NCI-H460 (cell line): Measurements from ENCODE around the gene TOPBP1. TPM values are rescaled to one million over a fixed set of nuclear protein-coding genes. Genes with fewer than 3 reads are reported as not detected.
A peak's percentile ranks its signal among the peaks of the same experiment; 100 is the strongest.
"Not testable (repeated sequence)": the region's sequence is repeated elsewhere in the genome, so short reads cannot be mapped to it uniquely, and the experiment has no call there.

Source experiments
- DNase-seq: peaks from one replicate; pipeline ENCODE4 v3.0.0-alpha.2; 2016; ENCODE audit warnings: low read depth; ENCODE audit errors: extremely low read depth
- small RNA-seq, 2 experiments: library from RNA; depleted of rRNA; stranded (forward); fragments of <200 nt; gene quantifications; one replicate each; pipeline ENCODE3, GENCODE V24; 2014
- total RNA-seq: library from RNA; depleted of rRNA; stranded (reverse); fragments of >200 nt; shearing (Covaris generic); gene quantifications from 2 replicates; pipeline ENCODE4 v1.2.3, GENCODE V29; 2014; rRNA removed

The TOPBP1 gene
- total RNA-seq, 1 experiment from 2014 or later: 33.1 TPM

- peak; percentile 27 for DNase-seq
Measured at GRCh38 chr3:133574260-133574881, 87.4 kb downstream of the TOPBP1 start.

GRCh38 chr3:133573629-133574194 lies 88.0 kb downstream of the TOPBP1 start, which contains the start of gene CDV3:
TSS of gene CDV3 (plus strand) at chr3:133573686. CDS start at chr3:133574045, 359 bp downstream.
- no peak for DNase-seq

DNA sequence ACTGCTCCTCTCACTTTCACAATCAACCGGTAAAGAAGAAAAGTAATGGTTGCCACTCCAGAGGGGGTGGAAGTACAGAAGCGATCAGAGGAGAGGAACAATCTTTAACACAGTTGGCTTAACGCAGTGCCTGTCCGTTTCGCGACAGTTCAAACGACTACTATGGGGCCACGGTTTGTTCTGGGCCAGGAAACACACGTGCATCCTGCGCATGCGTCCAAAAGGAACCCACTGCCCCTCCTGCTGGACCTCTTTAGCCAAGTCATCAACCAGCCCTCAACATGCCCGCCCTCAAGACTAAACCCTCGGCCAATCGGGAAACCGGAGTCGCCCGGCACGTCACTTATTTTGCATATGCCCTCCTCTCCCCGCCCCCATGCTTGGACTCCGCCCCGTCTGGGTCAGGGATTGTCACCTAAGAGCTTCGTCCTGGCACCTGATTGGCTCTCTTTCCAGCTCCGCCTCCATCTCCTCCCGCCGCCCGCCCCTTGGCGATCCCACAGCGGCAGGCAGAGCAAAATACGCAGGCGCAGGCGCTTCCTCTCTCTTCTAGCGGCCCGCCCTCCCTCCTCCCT lies 88.6 kb downstream of the TOPBP1 start:
- peak; percentile 99 for DNase-seq

DNA sequence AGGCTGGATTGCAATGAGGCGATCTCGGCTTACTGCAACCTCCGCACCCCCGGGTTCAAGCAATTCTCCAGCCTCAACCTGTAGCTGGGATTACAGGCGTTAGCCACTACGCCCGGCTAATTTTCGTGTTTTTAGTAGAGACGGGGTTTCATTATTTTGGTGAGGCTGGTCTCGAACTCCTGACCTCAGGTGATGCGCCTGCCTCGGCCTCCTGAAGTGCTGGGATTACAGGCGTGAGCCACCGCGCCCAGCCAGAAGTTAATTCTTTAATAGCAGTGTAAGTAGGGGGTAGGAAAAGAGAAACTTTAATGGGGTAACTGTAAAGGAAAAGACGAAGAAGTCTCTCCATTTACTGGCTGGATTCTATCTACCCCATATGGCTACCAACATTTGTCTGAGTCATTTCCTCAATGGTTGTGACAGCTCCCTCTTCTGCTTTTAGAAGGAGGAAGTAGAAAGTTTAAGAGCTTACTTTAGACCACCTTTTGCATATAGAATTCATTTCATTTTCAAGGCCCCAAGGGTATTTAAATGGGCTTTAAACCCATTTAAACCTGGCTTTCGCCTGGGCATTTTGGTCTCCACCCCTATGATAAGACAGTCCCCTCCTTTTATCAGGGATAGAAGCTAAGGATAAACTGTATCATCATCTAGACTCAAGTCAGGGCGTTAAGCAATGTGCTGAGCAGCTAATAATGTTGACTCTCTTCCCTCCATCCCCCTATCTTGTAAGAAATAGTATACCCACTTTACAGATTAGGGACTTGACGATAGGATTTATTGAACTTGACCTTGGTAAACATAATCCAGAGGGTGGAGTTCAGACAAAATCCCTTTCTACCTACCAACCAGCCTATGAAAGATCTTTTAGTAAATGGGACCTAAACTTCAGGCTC lies 89.3 kb downstream of the TOPBP1 start:
- no peak for DNase-seq

- no peak for DNase-seq
Measured at GRCh38 chr3:133570937-133571320, 90.8 kb downstream of the TOPBP1 start.

DNA sequence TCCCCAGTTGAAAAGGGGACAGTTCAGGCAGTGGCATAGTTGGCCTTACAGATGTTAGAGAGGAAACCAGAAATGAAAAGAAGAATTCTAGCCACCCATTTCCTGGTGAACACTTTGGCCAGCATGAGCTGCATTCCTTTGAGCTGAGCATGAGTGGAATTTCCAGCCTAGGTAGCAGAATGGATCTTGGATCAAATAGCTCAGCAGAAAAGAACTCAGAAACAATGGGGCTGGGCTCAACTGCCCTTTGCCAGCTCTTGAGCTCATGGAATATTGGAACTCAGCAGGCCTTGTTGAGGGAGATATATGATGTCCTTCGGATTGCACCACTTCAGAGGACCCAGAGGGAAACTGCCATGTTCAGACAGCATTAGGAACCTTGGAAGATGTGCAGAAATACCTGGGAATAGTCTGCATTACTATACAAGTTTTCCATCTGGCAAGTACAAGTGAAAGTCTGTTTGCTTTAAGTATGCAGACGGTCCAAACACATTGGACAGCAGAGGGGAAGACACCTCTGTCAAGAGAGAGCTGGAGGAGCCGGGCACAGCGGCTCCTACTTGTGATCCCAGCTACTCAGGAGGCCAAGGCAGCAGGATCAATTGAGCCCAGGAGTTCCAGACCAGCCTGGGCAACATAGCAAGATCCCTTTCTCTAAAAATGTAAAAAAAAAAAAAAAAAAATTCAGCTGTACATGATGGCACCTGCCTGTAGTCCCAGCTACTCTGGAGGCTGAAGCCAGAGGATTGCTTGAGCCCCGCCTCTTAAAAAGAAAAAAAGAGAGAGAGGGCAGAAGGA lies 91.4 kb downstream of the TOPBP1 start:
- no peak for DNase-seq

- DNase-seq: peak; percentile 75
Measured at GRCh38 chr3:133568294-133569014, 93.3 kb downstream of the TOPBP1 start.

GRCh38 chr3:133563816-133564215 lies 97.9 kb downstream of the TOPBP1 start:
- no peak for DNase-seq

GRCh38 chr3:133563186-133563591 lies 98.6 kb downstream of the TOPBP1 start:
- no peak for DNase-seq

- DNase-seq: no peak
Measured at GRCh38 chr3:133562376-133562775, 99.4 kb downstream of the TOPBP1 start.

DNA sequence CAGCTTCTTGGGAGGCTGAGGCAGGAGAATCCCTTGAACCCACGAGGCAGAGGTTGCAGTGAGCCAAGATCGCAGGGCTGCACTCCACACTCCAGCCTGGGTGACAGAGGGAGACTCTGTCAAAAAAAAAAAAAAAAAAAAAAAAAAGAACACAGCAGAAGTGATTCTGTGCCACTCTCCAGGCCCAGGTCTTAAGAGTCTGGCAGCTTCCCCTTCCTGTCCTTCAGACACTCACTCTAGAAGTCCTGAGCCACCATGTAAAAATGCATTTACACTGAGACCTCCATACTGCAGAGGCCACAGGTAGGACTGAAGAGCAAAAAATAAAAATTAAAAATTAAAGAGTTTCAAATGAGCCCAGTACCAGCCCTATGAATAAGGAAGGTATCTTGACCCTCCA lies 100.1 kb downstream of the TOPBP1 start:
- DNase-seq: no peak

- DNase-seq: not testable (repeated sequence)
Measured at GRCh38 chr3:133551589-133551988, 110.2 kb downstream of the TOPBP1 start.

Small RNA genes lying within 50 kb of the gene (small RNA-seq; reads per million reads assigned to genes)
- gene RF00438: 0 reads per million in 2 experiments
- 0 to 0.12 reads per million in 2 experiments for gene RNA5SP140
- 0 to 0.06 reads per million in 2 experiments for gene RNU6-678P

Other genes starting within 250 kb of the TOPBP1 start
- 118 and 123 TPM in 2 replicates for gene CDV3, start 88.3 kb downstream of the TOPBP1 start, total RNA-seq
- gene TF, start 84.5 kb upstream of the TOPBP1 start, total RNA-seq: under 0.01 TPM in 1 of 2 replicates, not detected in the other
- 51.8 and 58.6 TPM in 2 replicates for gene SRPRB, start 143.9 kb upstream of the TOPBP1 start, total RNA-seq
- 0.12 and 0.30 TPM in 2 replicates for gene RAB6B, start 233.9 kb upstream of the TOPBP1 start, total RNA-seq